Activated CD4-positive, alpha-beta T cell treated with anti-CD3 and anti-CD28 coated beads for 1 hour (primary cell): Measurements from ENCODE around the gene RPL13A.

Source experiments
- DNase-seq: peaks from one replicate; pipeline ENCODE4 v3.0.0-alpha.2; 2020

The RPL13A gene

GRCh38 chr19:49486710-49487276, 615 bp upstream of the RPL13A start:
- no peak for DNase-seq

DNA sequence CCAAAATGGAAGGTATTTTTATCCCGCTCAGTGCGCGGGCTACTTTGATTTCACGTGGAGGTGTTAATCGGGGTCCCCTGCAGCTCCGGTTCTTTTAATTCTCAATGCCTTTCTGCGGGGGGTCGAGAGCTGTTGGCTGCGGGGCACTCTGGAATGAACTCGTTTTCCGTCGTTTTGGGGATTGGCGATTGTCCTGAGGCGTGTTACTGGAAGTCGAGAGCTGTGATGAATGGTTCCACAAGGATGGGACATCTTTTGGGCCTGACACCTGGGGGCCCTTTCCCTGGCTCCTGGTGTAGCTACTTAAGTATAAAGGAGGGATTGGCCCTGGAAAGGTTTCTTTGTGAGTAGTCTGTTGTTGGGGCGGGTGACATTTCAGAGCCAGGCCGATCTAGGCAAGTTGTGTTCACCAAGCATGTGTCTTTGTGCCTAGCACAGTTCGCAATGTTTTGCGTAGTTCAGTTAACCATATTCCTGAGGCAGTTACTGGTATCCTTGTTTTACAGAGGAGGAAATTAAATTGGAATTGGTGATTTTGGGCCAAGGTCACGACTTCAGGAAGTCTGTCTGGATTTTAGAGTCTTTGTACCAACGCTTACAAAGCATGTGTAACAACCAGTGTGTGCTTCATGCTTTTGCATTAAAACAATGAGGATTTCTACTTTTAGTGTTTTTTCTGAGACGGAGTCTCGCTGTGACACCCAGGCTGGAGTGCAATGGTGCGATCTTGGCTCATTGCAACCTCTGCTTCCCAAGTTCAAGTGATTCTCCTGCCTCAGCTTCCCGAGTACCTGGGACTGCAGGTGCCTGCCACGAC, 846 bp downstream of the RPL13A start:
- DNase-seq = no peak

DNA sequence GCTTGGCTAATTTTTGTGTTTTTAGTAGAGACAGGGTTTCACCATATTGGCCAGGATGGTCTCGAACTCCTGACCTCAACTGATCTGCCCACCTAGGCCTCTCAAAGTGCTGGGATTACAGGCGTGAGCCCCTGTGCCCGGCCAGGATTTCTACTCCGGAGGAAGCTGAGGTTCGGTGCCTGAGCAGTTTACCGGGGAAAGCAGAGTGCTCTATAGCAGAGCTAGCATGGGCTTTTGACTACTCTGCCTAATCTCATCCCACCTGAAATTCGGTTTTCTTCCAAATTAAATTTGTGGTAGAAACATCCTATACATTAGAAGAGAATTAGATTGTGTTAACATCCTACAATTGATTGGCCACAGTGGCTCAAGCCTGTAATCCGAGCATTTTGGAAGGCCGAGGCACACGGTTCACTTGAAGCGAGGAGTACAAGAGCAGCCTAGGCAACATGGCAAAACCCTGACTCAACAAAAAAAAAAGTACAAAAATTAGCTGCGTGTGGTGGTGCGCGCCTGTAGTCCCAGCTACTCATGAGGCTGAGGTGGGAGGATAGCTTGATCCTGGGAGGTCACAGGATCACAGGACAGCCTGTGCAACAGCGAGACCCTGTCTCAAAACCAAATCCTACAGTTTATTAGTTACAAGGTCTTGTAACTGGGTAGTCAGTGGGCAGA, 1.6 kb downstream of the RPL13A start:
- no peak for DNase-seq

DNA sequence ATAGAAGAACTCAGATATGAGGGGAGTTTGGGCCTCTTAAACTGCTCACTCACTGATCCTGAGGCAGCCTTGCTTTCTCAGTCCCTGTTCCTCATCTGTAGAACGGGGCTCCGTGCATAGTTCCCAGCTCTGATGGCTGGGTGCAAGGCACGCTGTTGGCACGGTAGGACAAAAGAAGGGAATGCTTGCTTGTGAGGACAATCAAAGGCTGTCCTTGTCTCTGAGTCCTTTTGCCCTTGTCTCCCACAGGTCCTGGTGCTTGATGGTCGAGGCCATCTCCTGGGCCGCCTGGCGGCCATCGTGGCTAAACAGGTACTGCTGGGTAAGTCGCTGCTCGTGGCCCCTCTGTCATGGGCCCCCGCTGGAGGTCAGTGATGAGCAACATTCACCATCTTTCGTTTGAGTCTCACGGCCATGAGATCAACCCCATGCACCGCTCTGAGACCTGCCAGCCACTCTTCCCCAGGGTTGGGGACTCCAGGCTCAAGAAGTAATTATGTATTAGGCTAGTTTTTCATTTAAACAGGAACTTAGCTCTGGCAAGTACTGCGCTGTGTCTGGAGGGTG, 2.3 kb downstream of the RPL13A start:
- DNase-seq = no peak

DNA sequence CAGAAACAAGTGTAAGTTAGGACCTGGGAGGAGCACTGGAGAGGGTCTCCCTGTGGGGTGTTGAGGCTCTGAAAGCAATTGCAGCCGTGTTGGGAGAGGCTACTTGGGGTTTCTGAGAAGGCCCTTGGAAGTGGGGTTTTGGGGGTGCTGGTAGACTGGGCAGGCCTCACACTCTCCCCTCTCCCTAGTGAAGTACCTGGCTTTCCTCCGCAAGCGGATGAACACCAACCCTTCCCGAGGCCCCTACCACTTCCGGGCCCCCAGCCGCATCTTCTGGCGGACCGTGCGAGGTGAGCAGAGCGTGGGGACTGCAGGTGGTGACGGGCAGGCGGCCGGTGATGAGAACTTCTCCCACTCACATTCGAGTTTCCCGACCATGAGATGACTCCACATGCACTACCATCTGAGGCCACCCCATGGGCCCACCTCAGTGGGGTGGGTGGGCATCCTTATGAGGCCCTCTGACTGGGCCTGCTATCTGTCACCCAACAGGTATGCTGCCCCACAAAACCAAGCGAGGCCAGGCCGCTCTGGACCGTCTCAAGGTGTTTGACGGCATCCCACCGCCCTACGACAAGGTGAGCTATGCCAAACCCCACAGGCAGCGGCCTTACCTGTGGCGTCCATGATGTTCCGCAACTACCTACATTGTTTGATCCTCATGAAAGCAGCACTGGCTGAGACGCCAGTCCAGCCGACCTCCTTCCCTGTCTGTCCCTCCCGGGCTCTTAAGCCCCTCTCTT, 3.0 kb downstream of the RPL13A start:
- no peak for DNase-seq

- no peak for DNase-seq
Observed at GRCh38 chr19:49491030-49491803, 3.8 kb downstream of the RPL13A start.

- no peak for DNase-seq
Observed at GRCh38 chr19:49491804-49492572, 4.6 kb downstream of the RPL13A start.

GRCh38 chr19:49492573-49493405, 5.4 kb downstream of the RPL13A start:
- no peak for DNase-seq

GRCh38 chr19:49496574-49497008, 9.2 kb downstream of the RPL13A start:
- DNase-seq = no peak

GRCh38 chr19:49497047-49497788, 9.8 kb downstream of the RPL13A start:
- DNase-seq = peak; percentile 61

- no peak for DNase-seq
Observed at GRCh38 chr19:49497789-49498103, 10.3 kb downstream of the RPL13A start.

DNA sequence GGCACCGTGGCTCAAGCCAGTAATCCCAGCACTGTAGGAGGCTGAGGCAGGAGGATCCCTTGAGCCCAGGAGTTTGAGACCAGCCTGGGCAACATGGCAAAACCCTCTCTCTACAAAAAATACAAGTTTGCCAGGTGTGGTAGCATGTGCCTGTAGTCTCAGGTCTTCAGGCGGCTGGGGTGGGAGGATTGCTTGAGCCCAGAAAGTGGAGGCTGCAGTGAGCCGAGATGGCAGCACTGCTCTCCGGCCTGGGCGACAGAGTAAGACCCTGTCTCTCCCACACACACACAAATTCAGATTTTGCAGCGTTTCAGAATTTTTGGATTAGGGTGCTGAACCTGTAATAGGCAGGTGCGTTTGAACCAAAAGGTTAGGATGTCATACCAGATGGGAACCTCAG, 11.1 kb downstream of the RPL13A start:
- DNase-seq = no peak

DNA sequence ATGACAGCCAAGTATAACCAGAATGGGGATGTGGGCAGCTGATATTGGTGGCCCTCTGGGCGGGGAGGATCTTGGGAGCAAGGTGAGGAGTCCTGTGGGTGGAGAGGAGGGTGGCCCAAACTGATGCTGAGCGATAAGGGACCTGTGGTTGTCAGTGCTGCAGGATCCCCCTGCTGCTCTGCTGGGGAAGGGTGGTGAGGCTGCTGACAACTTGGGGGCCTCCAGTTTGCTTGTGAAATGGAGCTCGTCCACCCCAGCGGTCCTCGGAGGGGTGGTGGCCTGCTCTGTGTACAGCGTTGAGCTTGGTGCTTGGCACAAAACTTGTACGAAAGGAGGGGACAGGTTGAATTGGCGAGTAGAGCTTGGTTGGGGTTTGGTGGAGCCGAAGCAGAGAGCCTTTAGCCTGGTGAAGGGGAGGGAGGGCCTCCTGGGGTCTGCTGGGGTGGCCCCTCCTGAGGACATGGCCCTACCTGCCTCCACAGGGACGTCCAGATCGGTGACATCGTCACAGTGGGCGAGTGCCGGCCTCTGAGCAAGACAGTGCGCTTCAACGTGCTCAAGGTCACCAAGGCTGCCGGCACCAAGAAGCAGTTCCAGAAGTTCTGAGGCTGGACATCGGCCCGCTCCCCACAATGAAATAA, 11.7 kb downstream of the RPL13A start:
- DNase-seq = no peak

DNA sequence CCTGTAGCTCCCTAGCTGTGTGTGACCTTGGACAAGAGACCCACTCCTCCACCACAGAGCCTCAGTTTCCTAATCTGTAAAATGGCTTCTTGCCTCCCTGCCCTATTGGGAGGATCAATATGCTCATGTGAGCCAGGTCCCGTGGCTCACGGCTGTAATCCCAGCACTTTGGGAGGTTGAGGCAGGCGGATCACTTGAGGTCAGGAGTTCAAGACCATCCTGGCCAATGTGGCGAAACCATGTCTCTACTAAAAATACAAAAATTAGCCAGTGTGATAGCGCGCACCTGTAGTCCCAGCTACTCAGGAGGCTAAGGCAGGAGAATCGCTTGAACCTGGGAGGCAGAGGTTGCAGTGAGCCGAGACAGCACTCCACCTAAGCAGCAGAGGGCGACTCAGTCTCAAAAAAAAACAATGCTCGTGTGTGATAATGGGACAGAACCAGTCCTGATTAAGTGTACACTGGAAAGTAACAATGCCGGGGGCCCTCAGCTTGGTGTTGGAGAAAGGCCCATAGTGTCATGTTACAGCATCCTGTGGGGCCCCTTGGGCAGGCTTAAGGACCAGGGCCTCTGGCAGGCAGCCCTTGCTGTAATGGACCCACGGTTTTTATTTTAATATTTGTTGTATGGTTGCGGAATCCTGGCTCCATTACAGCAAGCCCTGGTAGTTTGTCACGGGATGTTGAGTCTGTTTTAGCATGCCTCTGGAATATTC, 15.6 kb downstream of the RPL13A start:
- DNase-seq = peak; percentile 41

- no peak for DNase-seq
Observed at GRCh38 chr19:49503582-49503962, 16.2 kb downstream of the RPL13A start.

- DNase-seq = peak; percentile 67
Observed at GRCh38 chr19:49506575-49507105, 19.2 kb downstream of the RPL13A start.

GRCh38 chr19:49507803-49508494, 20.5 kb downstream of the RPL13A start:
- no peak for DNase-seq
